ENCODE measurements around the gene SEL1L.

Gene SEL1L

DNA sequence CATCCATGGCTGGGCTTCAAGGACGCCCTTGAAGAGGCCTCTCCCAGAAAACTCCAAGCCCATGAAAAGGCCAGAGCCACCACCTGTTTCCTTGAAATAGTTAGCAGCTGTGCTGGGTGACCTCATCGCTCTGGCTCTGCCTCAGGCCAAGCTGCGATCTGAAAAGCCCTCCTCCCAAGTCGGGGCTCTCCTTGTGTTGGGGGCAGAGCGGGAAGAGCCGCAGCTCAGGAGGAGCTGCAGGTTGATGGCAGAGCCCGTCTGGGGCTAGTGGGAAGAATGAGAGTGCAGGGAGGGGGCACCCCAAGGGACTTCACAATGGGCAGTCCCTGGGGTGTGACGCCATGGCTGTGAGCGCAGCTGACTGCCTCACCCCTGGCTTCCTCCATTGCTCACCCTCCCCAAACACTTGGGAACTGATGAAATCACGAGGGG lies 83.5 kb downstream of the SEL1L start:
- ChIA-PET POLR2A (interaction anchor here (0.9 to 1.4 kb wide), 2 partner anchors 14 to 231 kb away, joined by 3 to 7 read pairs; no protein-coding TSS in a partner anchor), CTCF (interaction anchor here (0.6 to 9.3 kb wide), 6 partner anchors 13 to 277 kb away, joined by 3 to 169 read pairs (median 3); no protein-coding TSS in a partner anchor)
- no peaks in the 10 kb centered on the region for H3K36me3 ChIP-seq (ENCODE audit: control insufficient read depth in 2 of 2, insufficient read depth in 1 of 2, low read length in 2 of 2)
- no peak overlapping the region for H3K4me3 ChIP-seq (ENCODE audit: low read depth, low read length)
- no peak overlapping the region for H3K27ac ChIP-seq (ENCODE audit: extremely low read depth, low read depth, low read length)
- no peaks in the 10 kb centered on the region for H3K9me3 ChIP-seq (ENCODE audit: control insufficient read depth, insufficient read depth, low read depth, low read length)
- peaks cover 3% of the 10 kb centered on the region; the same call in 1 of the 2 replicates for H3K4me1 ChIP-seq (ENCODE audit: control insufficient read depth, insufficient read depth, low read length)
- TF ChIP-seq ZNF561 (tag by site-specific recombination; IDR thresholded peaks at IDR 0.05; ENCODE audit: borderline replicate concordance), result no peak
- TF ChIP-seq GLI4 (tag by site-specific recombination; IDR thresholded peaks at IDR 0.05), result no peak
- no peak for TF ChIP-seq IKZF3 (tag by site-specific recombination; IDR thresholded peaks at IDR 0.05)
- TF ChIP-seq, protein P1, sequence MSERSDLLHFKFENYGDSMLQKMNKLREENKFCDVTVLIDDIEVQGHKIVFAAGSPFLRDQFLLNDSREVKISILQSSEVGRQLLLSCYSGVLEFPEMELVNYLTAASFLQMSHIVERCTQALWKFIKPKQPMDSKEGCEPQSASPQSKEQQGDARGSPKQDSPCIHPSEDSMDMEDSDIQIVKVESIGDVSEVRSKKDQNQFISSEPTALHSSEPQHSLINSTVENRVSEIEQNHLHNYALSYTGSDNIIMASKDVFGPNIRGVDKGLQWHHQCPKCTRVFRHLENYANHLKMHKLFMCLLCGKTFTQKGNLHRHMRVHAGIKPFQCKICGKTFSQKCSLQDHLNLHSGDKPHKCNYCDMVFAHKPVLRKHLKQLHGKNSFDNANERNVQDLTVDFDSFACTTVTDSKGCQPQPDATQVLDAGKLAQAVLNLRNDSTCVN (tag by site-specific recombination; optimal IDR thresholded peaks at IDR 0.05), result no peak
- no peak for TF ChIP-seq ZNF37A (tag by site-specific recombination; IDR thresholded peaks at IDR 0.05)
- TF ChIP-seq REPIN1 (tag by site-specific recombination; IDR thresholded peaks at IDR 0.05; ENCODE audit: low read depth), result no peak
- TF ChIP-seq, protein P2, sequence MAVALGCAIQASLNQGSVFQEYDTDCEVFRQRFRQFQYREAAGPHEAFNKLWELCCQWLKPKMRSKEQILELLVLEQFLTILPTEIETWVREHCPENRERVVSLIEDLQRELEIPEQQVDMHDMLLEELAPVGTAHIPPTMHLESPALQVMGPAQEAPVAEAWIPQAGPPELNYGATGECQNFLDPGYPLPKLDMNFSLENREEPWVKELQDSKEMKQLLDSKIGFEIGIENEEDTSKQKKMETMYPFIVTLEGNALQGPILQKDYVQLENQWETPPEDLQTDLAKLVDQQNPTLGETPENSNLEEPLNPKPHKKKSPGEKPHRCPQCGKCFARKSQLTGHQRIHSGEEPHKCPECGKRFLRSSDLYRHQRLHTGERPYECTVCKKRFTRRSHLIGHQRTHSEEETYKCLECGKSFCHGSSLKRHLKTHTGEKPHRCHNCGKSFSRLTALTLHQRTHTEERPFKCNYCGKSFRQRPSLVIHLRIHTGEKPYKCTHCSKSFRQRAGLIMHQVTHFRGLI (tag by site-specific recombination; IDR thresholded peaks at IDR 0.05), result 0 out of 2 replicates have a peak, but pooled peaks have one; percentile 22
- peak; percentile 71 for TF ChIP-seq SCRT2 (tag by site-specific recombination; IDR thresholded peaks at IDR 0.05)
- TF ChIP-seq, protein P3, sequence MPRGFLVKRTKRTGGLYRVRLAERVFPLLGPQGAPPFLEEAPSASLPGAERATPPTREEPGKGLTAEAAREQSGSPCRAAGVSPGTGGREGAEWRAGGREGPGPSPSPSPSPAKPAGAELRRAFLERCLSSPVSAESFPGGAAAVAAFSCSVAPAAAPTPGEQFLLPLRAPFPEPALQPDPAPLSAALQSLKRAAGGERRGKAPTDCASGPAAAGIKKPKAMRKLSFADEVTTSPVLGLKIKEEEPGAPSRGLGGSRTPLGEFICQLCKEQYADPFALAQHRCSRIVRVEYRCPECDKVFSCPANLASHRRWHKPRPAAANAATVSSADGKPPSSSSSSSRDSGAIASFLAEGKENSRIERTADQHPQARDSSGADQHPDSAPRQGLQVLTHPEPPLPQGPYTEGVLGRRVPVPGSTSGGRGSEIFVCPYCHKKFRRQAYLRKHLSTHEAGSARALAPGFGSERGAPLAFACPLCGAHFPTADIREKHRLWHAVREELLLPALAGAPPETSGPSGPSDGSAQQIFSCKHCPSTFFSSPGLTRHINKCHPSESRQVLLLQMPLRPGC (tag by site-specific recombination; IDR thresholded peaks at IDR 0.05), result no peak
- no peak for TF ChIP-seq ZNF16 (tag by site-specific recombination; IDR thresholded peaks at IDR 0.05; ENCODE audit: low read depth)
- no peak for TF ChIP-seq ZNF571 (tag by site-specific recombination; IDR thresholded peaks at IDR 0.05)
- TF ChIP-seq ZNF624 (tag by site-specific recombination; IDR thresholded peaks at IDR 0.05), result no peak
- no peak for TF ChIP-seq ZNF350 (tag by site-specific recombination; IDR thresholded peaks at IDR 0.05)
- peak; percentile 20; the same call in 1 of the 2 replicates for TF ChIP-seq FEZF1 (tag by site-specific recombination; IDR thresholded peaks at IDR 0.05)
- no peak for TF ChIP-seq ZNF837 (tag by site-specific recombination; IDR thresholded peaks at IDR 0.05)
- no peak for TF ChIP-seq GFI1B (tag by site-specific recombination; IDR thresholded peaks at IDR 0.05)
- TF ChIP-seq, protein P4, sequence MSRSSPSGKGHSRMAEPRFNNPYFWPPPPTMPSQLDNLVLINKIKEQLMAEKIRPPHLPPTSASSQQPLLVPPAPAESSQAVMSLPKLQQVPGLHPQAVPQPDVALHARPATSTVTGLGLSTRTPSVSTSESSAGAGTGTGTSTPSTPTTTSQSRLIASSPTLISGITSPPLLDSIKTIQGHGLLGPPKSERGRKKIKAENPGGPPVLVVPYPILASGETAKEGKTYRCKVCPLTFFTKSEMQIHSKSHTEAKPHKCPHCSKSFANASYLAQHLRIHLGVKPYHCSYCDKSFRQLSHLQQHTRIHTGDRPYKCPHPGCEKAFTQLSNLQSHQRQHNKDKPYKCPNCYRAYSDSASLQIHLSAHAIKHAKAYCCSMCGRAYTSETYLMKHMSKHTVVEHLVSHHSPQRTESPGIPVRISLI (tag by site-specific recombination; IDR thresholded peaks at IDR 0.05), result no peak
- TF ChIP-seq TCF7L2 (IDR thresholded peaks at IDR 0.05; ENCODE audit: borderline replicate concordance, low read depth, low read length), result no peak
- TF ChIP-seq, protein P5, sequence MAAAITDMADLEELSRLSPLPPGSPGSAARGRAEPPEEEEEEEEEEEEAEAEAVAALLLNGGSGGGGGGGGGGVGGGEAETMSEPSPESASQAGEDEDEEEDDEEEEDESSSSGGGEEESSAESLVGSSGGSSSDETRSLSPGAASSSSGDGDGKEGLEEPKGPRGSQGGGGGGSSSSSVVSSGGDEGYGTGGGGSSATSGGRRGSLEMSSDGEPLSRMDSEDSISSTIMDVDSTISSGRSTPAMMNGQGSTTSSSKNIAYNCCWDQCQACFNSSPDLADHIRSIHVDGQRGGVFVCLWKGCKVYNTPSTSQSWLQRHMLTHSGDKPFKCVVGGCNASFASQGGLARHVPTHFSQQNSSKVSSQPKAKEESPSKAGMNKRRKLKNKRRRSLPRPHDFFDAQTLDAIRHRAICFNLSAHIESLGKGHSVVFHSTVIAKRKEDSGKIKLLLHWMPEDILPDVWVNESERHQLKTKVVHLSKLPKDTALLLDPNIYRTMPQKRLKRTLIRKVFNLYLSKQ (tag by site-specific recombination; IDR thresholded peaks at IDR 0.05; ENCODE audit: borderline replicate concordance), result no peak
- TF ChIP-seq, protein P6, sequence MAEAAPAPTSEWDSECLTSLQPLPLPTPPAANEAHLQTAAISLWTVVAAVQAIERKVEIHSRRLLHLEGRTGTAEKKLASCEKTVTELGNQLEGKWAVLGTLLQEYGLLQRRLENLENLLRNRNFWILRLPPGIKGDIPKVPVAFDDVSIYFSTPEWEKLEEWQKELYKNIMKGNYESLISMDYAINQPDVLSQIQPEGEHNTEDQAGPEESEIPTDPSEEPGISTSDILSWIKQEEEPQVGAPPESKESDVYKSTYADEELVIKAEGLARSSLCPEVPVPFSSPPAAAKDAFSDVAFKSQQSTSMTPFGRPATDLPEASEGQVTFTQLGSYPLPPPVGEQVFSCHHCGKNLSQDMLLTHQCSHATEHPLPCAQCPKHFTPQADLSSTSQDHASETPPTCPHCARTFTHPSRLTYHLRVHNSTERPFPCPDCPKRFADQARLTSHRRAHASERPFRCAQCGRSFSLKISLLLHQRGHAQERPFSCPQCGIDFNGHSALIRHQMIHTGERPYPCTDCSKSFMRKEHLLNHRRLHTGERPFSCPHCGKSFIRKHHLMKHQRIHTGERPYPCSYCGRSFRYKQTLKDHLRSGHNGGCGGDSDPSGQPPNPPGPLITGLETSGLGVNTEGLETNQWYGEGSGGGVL (tag by site-specific recombination; IDR thresholded peaks at IDR 0.05), result peak; percentile 46; the same call in 1 of the 2 replicates
- no peak for TF ChIP-seq SP2 (tag by site-specific recombination; IDR thresholded peaks at IDR 0.05)
- TF ChIP-seq ZNF416 (tag by site-specific recombination; IDR thresholded peaks at IDR 0.05), result no peak
- TF ChIP-seq ZNF311 (tag by site-specific recombination; IDR thresholded peaks at IDR 0.05; ENCODE audit: borderline replicate concordance), result no peak
- no peak for TF ChIP-seq ZNF266 (tag by site-specific recombination; IDR thresholded peaks at IDR 0.05; ENCODE audit: low read depth)
- TF ChIP-seq, protein P7, sequence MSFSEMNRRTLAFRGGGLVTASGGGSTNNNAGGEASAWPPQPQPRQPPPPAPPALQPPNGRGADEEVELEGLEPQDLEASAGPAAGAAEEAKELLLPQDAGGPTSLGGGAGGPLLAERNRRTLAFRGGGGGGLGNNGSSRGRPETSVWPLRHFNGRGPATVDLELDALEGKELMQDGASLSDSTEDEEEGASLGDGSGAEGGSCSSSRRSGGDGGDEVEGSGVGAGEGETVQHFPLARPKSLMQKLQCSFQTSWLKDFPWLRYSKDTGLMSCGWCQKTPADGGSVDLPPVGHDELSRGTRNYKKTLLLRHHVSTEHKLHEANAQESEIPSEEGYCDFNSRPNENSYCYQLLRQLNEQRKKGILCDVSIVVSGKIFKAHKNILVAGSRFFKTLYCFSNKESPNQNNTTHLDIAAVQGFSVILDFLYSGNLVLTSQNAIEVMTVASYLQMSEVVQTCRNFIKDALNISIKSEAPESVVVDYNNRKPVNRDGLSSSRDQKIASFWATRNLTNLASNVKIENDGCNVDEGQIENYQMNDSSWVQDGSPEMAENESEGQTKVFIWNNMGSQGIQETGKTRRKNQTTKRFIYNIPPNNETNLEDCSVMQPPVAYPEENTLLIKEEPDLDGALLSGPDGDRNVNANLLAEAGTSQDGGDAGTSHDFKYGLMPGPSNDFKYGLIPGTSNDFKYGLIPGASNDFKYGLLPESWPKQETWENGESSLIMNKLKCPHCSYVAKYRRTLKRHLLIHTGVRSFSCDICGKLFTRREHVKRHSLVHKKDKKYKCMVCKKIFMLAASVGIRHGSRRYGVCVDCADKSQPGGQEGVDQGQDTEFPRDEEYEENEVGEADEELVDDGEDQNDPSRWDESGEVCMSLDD (tag by site-specific recombination; IDR thresholded peaks at IDR 0.05), result no peak

All from HEK293 (cell line).